Measurements from ENCODE around the gene ARMC9.

DNA sequence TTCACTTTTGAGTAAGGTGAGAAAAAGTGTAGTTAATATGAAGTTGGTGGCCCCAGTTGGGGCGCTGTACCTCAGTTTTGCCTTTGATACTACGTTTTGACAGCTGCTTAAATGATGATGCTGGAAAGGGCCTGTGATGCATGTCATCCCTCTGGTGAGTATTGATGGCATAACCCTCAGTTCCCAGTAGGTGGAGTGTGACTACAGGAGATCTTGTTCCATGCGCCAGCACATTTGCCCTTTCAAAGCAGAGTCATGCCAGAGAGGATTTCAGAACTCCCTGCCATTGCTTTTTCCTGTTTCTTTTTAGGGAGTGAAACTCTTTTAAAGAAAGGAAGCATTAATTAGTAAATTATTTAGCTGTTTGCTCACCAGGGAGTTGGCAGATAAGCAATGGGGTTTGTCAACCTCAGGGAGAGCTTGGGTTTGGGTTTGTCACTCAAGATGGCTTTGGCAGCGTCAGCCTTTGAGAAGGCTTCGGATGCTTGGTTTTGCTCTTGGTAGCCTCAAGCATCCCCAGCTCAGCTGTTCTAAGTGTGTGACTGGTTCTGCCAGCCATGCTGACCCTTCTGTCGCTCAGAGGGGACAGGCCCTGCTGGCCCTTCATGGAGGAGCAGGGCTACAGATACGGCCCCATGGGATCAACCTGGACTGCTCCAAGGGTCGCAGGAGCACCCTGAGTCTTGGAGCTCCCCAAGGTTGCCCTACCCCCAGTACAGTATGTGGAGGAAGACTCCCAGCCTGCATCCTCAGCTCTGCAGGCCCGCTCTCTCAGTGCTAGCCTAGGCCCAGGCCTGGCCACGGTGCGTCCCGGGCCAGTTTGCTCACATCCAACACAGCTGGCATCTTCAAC is 29.1 kb downstream of the ARMC9 start:
- TF ChIP-seq CTCF (IDR thresholded peaks at IDR 0.05) (peak in 1 of 3 donors; percentile 72), POLR2A (IDR thresholded peaks at IDR 0.05) (no peak)

Data from lower leg skin (tissue), 3 donors.